ENCODE results near the gene ARHGAP21. TPM values are rescaled to one million over a fixed set of nuclear protein-coding genes. Genes with fewer than 3 reads are reported as not detected.

Gene ARHGAP21
- total RNA-seq, 1 experiment from 2014 or later: 45.8 TPM

GRCh38 chr10:24721229-24722106 lies 2.2 kb downstream of the ARHGAP21 start:
- H3K9me3 ChIP-seq (ENCODE audit: control insufficient read depth, insufficient read depth, low read depth, low read length): no peaks in the 10 kb centered on the region
- H3K36me3 ChIP-seq (ENCODE audit: control insufficient read depth, insufficient read depth, low read length): no peaks in the 10 kb centered on the region
- BruUV-seq (replicated peaks): no TSS peak
- no peak for TF ChIP-seq POLR2AphosphoS5 (IDR thresholded peaks at IDR 0.05; ENCODE audit: low read depth, low read length)
- TF ChIP-seq, protein P1, sequence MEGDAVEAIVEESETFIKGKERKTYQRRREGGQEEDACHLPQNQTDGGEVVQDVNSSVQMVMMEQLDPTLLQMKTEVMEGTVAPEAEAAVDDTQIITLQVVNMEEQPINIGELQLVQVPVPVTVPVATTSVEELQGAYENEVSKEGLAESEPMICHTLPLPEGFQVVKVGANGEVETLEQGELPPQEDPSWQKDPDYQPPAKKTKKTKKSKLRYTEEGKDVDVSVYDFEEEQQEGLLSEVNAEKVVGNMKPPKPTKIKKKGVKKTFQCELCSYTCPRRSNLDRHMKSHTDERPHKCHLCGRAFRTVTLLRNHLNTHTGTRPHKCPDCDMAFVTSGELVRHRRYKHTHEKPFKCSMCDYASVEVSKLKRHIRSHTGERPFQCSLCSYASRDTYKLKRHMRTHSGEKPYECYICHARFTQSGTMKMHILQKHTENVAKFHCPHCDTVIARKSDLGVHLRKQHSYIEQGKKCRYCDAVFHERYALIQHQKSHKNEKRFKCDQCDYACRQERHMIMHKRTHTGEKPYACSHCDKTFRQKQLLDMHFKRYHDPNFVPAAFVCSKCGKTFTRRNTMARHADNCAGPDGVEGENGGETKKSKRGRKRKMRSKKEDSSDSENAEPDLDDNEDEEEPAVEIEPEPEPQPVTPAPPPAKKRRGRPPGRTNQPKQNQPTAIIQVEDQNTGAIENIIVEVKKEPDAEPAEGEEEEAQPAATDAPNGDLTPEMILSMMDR (IDR thresholded peaks at IDR 0.05): no peak
- TF ChIP-seq SIN3A (IDR thresholded peaks at IDR 0.05; ENCODE audit: borderline replicate concordance, insufficient read depth, low read depth, low read length): no peak
- TF ChIP-seq REST (IDR thresholded peaks at IDR 0.05; ENCODE audit: insufficient read depth in 1 of 2, low read depth in 2 of 2, low read length in 1 of 2): no peak
- no peak for TF ChIP-seq TCF7L2 (IDR thresholded peaks at IDR 0.05; ENCODE audit: low read depth, low read length)
- in situ Hi-C loops (cut with HindIII; ENCODE audit: low pct_unique_long_range_greater_than_20kb, low sequenced_read_pairs) (no loop called here), intact Hi-C loops (cut with micrococcal nuclease; ENCODE audit: unreplicated experiment) (loop anchor here (5.0 to 10.0 kb wide), 3 partner anchors 79 to 363 kb away; partner anchors contain the start of gene PRTFDC1)
- H3K4me3 ChIP-seq (ENCODE audit: low read depth in 2 of 2, low read length in 2 of 2): peak overlapping the region; percentile 77 to 79
- no peak for ATAC-seq
- H3K27ac ChIP-seq (ENCODE audit: low read length): peak overlapping the region; percentile 75
- DNase-seq (ENCODE audit: low read depth, low spot score): no peak
- no peaks in the 10 kb centered on the region for H3K27me3 ChIP-seq (ENCODE audit: control insufficient read depth, insufficient read depth, low read length)
- CTCF ChIA-PET: no interaction called here
- POLR2A ChIA-PET: no interaction called here
- peaks cover 15% of the 10 kb centered on the region for H3K4me1 ChIP-seq (ENCODE audit: control insufficient read depth, insufficient read depth, low read length)

- H3K4me1 ChIP-seq (ENCODE audit: control insufficient read depth, insufficient read depth, low read length): peaks cover 17% of the 10 kb centered on the region
- POLR2A ChIA-PET: no interaction called here
- in situ Hi-C loops (cut with HindIII; ENCODE audit: low pct_unique_long_range_greater_than_20kb, low sequenced_read_pairs) (no loop called here), intact Hi-C loops (cut with micrococcal nuclease; ENCODE audit: unreplicated experiment) (loop anchor here (5.0 to 10.0 kb wide), 3 partner anchors 78 to 365 kb away; partner anchors contain the start of gene PRTFDC1)
- H3K27ac ChIP-seq (ENCODE audit: low read length): peak overlapping the region; percentile 75
- DNase-seq (ENCODE audit: low read depth, low spot score) (no peak), ATAC-seq (no peak)
- no peaks in the 10 kb centered on the region for H3K36me3 ChIP-seq (ENCODE audit: control insufficient read depth, insufficient read depth, low read length)
- H3K4me3 ChIP-seq (ENCODE audit: low read depth in 2 of 2, low read length in 2 of 2): peak overlapping the region; percentile 77 to 79
- TF ChIP-seq POLR2AphosphoS5 (IDR thresholded peaks at IDR 0.05; ENCODE audit: low read depth, low read length) (no peak), REST (IDR thresholded peaks at IDR 0.05; ENCODE audit: insufficient read depth in 1 of 2, low read depth in 2 of 2, low read length in 1 of 2) (no peak), TCF7L2 (IDR thresholded peaks at IDR 0.05; ENCODE audit: low read depth, low read length) (no peak), SIN3A (IDR thresholded peaks at IDR 0.05; ENCODE audit: borderline replicate concordance, insufficient read depth, low read depth, low read length) (no peak)
- TF ChIP-seq, protein P1 (IDR thresholded peaks at IDR 0.05): no peak
- no TSS peak for BruUV-seq (replicated peaks)
- CTCF ChIA-PET: no interaction called here
- H3K27me3 ChIP-seq (ENCODE audit: control insufficient read depth, insufficient read depth, low read length): no peaks in the 10 kb centered on the region
- H3K9me3 ChIP-seq (ENCODE audit: control insufficient read depth, insufficient read depth, low read depth, low read length): no peaks in the 10 kb centered on the region
Measured at GRCh38 chr10:24720096-24720495, 3.6 kb downstream of the ARHGAP21 start.
